SH-SY5Y (cell line): ENCODE measurements around the gene IFT88.

Experiments
- GATA2 ChIP-seq: IDR thresholded peaks from 2 replicates; pipeline ENCODE4 v1.6.1; 2011; ENCODE audit warnings: mild to moderate bottlenecking, low read depth, low read length
- GATA3 ChIP-seq: IDR thresholded peaks from 2 replicates; pipeline ENCODE4 v1.6.1; 2011; ENCODE audit warnings: low read depth, mild to moderate bottlenecking, low read length, moderate library complexity

GRCh38 chr13:20672772-20673171, 105.8 kb downstream of the IFT88 start:
- TF ChIP-seq GATA2 (no peak), GATA3 (no peak)
